Ovary (tissue), 9 donors: ENCODE data around the gene USP4. TPM values are rescaled to one million over a fixed set of nuclear protein-coding genes. Genes with fewer than 3 reads are reported as not detected.

Source experiments
- DNase-seq, 5 donors: peaks; one replicate each; pipeline ENCODE4 v3.0.0-alpha.2; 2019 to 2020
- H3K27ac ChIP-seq, 2 donors: fragments of 200-600 bp; one replicate each; pipeline versions ENCODE4 v1.5.1 to v1.8.0; 2019 to 2022
- H3K27me3 ChIP-seq: fragments of 200-600 bp; one replicate; pipeline ENCODE4 v1.8.0; 2022
- H3K36me3 ChIP-seq: fragments of 200-600 bp; sonication (generic); one replicate; pipeline ENCODE4 v1.5.1; 2019
- H3K4me1 ChIP-seq: one replicate; pipeline ENCODE4 v1.8.1; 2013; ENCODE audit warnings: mild to moderate bottlenecking, moderate library complexity; ENCODE audit not compliant: insufficient read depth
- H3K4me3 ChIP-seq: fragments of 200-600 bp; sonication (generic); one replicate; pipeline ENCODE4 v1.5.1; 2017
- H3K9me3 ChIP-seq, 2 donors: fragments of 200-600 bp in 1 of 2; sonication (generic) in 1 of 2; one replicate each; pipeline versions ENCODE4 v1.5.1 to v1.8.1; 2013 to 2019; ENCODE audit warnings: mild to moderate bottlenecking in 1 of 2, moderate library complexity in 1 of 2
- EP300 ChIP-seq: sonication (generic); formaldehyde crosslinking; IDR thresholded peaks from one replicate; pipeline ENCODE4 v1.6.1; 2017; ENCODE audit warnings: antibody characterized with exemption
- POLR2A ChIP-seq: fragments of 450-650 bp; IDR thresholded peaks from one replicate; pipeline ENCODE4 v1.6.1; 2017; ENCODE audit warnings: antibody characterized with exemption, mild to moderate bottlenecking, moderate library complexity
- WGBS, 3 donors: extraction: QIAGEN DNeasy Blood & Tissue Kit in 1 of 3; methylation state at CpG; one replicate each; pipeline versions ENCODE4 v1.1.5 to v1.1.7; 2013 to 2017; 5-methylcytosine and 5-hydroxymethylcytosine counted together
- intact Hi-C, 4 donors: fragments of 100-400 bp; cut with DNase I; formaldehyde crosslinking; loops; one replicate each; pipeline versions ENCODE4 v1.11.0 to v1.15.1; 2022 to 2023
- polyA plus RNA-seq, 2 donors: library from polyadenylated mRNA; stranded (reverse); fragments of 200-250 nt in 1 of 2; fragments of 350-450 nt in 1 of 2; fragmentation: Illumina TruSeq in 1 of 2; extraction: RNeasy Lipid Tissue Mini Kit (QIAGEN cat#74804) in 1 of 2; gene quantifications; one replicate each; pipeline ENCODE4 v1.2.3, GENCODE V29; 2013 to 2014
- total RNA-seq, 7 donors: library from RNA; depleted of rRNA in 2 of 7; stranded (reverse); fragments of >200 nt in 2 of 7; fragmentation: NEBNext Ultra II Directional in 3 of 7; extraction: Animal tissue kit (Norgen Biotek cat#: 25700) in 3 of 7; gene quantifications; one replicate each; pipeline versions ENCODE4 v1.1.0 to v1.2.4, GENCODE V29; 2016 to 2023
- TF ChIP-seq, protein P1 (sequence below), 3 donors: fragments of 450-650 bp in 2 of 3; fragments of 200-600 bp in 1 of 3; IDR thresholded peaks; one replicate each; pipeline versions ENCODE4 v1.5.1 to v1.8.0; 2016 to 2022; ENCODE audit warnings: antibody characterized with exemption in 3 of 3, mild to moderate bottlenecking in 1 of 3
- donor health status: DM: no; HTN: no; CAD: no; lungs with moderate emphysema.
- donor health status: DM: no; HTN: no; CAD: no.
- donor health status: Bipolar disorder and iron deficiency.
- donor health status: DM: yes; HTN: yes; CAD: no.
- donor health status: DM: no; HTN: no; CAD: no.
- donor health status: DM: yes; HTN: yes; CAD: no.

Gene USP4
- total and polyA plus RNA-seq, 9 donors = 12.5 to 76.5 (median 52.5) TPM

DNA sequence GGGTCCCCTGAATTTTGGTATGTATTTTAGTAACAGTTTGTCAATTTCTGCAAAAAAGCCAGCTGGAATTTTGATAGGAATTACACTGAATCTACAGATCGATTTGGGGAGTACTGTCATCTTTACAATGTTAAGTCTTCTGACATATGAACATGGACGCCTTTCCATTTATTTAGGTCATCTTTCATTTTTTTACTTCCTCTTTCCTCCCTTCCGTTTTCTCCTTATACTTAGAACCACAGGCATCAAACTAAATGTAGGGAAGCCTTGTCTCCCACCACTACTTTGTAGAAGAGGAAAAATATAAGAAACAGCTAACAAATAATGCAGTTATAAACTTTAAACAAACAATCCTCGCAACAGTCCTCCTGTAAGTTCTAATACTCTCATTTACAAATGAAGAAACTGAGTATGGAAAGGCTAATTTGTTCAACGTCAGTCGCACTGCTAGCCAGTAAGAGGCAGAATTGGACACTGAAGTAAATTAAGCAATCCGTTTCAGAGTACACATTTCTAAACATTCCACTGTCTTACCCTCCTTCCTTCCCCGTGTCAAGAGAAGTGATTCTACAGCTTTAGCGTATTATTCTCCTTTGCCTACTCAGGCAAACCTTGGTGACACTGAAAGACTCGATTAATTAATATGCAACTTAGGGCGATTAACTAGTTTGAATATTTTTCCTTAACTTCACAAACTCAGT is 46.4 kb upstream of the USP4 start:
- H3K27ac ChIP-seq = no peak overlapping the region
- WGBS, 3 donors = 70 to 75% (median 73%) methylated on average over 11 of the region's 11 CpGs
- peaks cover 6% of the 10 kb centered on the region for H3K4me1 ChIP-seq
- H3K4me3 ChIP-seq = no peak overlapping the region
- DNase-seq = no peak
- H3K36me3 ChIP-seq = no peaks in the 10 kb centered on the region
- H3K9me3 ChIP-seq = no peaks in the 10 kb centered on the region
- TF ChIP-seq POLR2A (no peak), EP300 (no peak)
- TF ChIP-seq, protein P1, sequence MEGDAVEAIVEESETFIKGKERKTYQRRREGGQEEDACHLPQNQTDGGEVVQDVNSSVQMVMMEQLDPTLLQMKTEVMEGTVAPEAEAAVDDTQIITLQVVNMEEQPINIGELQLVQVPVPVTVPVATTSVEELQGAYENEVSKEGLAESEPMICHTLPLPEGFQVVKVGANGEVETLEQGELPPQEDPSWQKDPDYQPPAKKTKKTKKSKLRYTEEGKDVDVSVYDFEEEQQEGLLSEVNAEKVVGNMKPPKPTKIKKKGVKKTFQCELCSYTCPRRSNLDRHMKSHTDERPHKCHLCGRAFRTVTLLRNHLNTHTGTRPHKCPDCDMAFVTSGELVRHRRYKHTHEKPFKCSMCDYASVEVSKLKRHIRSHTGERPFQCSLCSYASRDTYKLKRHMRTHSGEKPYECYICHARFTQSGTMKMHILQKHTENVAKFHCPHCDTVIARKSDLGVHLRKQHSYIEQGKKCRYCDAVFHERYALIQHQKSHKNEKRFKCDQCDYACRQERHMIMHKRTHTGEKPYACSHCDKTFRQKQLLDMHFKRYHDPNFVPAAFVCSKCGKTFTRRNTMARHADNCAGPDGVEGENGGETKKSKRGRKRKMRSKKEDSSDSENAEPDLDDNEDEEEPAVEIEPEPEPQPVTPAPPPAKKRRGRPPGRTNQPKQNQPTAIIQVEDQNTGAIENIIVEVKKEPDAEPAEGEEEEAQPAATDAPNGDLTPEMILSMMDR (IDR thresholded peaks at IDR 0.05) = no peak
- intact Hi-C loops = no loop called here
- H3K27me3 ChIP-seq = no peaks in the 10 kb centered on the region

DNA sequence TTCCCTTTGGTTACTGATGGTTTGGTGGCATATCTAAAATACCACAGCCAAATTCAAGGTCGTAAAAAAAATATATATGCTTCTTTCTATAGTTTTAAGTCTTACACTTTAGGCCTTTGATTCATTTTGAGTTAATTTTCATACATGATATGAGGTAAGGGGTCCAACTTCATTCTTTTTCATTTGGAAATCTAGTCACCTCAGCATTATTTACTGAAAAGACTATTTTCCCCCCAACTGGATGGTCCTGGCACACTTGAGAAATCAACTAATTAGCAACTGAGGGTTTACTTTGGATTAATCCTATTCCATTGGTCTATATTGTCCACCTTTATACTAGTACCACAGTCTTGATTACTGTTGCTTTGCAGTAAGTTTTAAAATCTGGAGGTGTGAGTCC is 45.8 kb upstream of the USP4 start:
- Histone ChIP-seq H3K36me3 (no peaks in the 10 kb centered on the region), H3K27ac (no peak overlapping the region), H3K4me3 (no peak overlapping the region), H3K4me1 (peaks cover 7% of the 10 kb centered on the region), H3K9me3 (no peaks in the 10 kb centered on the region), H3K27me3 (no peaks in the 10 kb centered on the region)
- intact Hi-C loops = no loop called here
- 79 to 88% (median 87%) methylated on average over 1 of the region's 1 CpG for WGBS, 3 donors
- TF ChIP-seq EP300 = no peak
- TF ChIP-seq, protein P1 (IDR thresholded peaks at IDR 0.05) = no peak
- no peak for TF ChIP-seq POLR2A
- DNase-seq = no peak

DNA sequence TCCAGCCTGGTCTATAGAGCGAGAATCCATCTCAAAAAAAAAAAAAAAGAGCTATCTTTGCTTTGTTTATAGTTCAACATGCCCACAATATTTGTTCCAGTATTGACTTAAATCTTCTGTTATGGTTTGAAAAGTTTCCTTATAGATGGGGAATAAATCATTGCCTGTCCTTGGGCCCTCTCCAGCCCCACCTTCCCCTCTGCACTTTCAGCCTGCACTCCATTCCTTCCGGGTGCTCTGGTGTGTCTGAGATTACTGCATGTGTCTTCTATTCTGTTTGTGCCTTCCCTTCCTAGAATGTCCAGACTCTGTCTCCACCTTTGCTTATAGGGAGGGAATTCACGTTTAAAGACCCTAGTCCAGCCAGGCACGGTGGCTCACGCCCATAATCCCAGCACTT is 43.5 kb upstream of the USP4 start:
- Histone ChIP-seq H3K36me3 (no peaks in the 10 kb centered on the region), H3K27ac (no peak overlapping the region), H3K4me1 (peaks cover 10% of the 10 kb centered on the region), H3K9me3 (no peaks in the 10 kb centered on the region), H3K27me3 (no peaks in the 10 kb centered on the region), H3K4me3 (no peak overlapping the region)
- intact Hi-C loops = no loop called here
- TF ChIP-seq, protein P1 (IDR thresholded peaks at IDR 0.05) = no peak
- TF ChIP-seq POLR2A (no peak), EP300 (no peak)
- DNase-seq = no peak
- WGBS, 3 donors = 38 to 55% (median 45%) methylated on average over 5 of the region's 5 CpGs

DNA sequence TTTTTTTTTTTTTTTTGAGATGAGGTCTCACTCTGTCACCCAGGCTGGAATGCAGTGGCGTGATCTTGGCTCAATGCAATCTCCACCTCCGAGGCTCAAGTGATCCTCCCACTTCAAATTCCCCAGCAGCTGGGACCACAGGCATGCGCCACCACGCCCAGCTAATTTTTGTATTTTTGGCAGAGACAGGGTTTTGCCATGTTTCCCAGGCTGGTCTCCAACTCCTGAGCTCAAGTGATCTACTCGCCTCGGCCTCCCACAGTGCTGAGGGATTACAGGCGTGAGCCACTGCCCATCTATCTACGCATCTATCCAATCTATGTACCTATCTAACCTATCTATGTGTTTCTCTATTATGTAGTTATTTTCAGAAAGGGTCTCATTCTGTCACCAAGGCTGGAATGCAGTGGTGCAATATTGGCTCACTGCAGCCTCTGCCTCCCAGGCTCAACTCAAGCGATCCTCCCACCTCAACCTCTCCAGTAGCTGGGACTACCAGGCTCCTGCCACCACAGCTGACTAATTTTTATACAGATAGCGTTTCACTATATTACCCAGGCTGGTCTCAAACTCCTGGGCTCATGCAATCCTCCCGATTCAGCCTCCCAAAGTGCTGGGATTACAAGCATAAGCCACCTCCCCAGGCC is 38.5 kb upstream of the USP4 start:
- DNase-seq = peak; percentile 29 to 65 (median 43)
- Histone ChIP-seq H3K9me3 (no peaks in the 10 kb centered on the region), H3K27ac (no peak overlapping the region), H3K4me3 (no peak overlapping the region), H3K36me3 (no peaks in the 10 kb centered on the region), H3K4me1 (peaks cover 6% of the 10 kb centered on the region), H3K27me3 (no peaks in the 10 kb centered on the region)
- 31 to 40% (median 35%) methylated on average over 11 of the region's 11 CpGs for WGBS, 3 donors
- no peak for TF ChIP-seq POLR2A
- TF ChIP-seq, protein P1 (IDR thresholded peaks at IDR 0.05) = no peak
- TF ChIP-seq EP300 = no peak
- intact Hi-C loops = no loop called here
